Vagina (tissue), 2 donors: ENCODE measurements around the gene PAK1.

Experiments
- POLR2A ChIP-seq, 2 donors: fragments of 450-650 bp; IDR thresholded peaks; one replicate each; pipeline ENCODE4 v1.6.1; 2017; ENCODE audit warnings: antibody characterized with exemption in 2 of 2, mild to moderate bottlenecking in 2 of 2, moderate library complexity in 2 of 2
- TF ChIP-seq, protein P1 (sequence below), 3 experiments: fragments of 450-650 bp in 2 of 3; fragments of 200-600 bp in 1 of 3; sonication (generic) in 1 of 3; IDR thresholded peaks; one replicate each; pipeline ENCODE4 v1.5.1; 2017 to 2019; ENCODE audit warnings: antibody characterized with exemption in 3 of 3, mild to moderate bottlenecking in 2 of 3, moderate library complexity in 2 of 3

GRCh38 chr11:77397631-77398030, 76.3 kb downstream of the PAK1 start:
- TF ChIP-seq, protein P1, sequence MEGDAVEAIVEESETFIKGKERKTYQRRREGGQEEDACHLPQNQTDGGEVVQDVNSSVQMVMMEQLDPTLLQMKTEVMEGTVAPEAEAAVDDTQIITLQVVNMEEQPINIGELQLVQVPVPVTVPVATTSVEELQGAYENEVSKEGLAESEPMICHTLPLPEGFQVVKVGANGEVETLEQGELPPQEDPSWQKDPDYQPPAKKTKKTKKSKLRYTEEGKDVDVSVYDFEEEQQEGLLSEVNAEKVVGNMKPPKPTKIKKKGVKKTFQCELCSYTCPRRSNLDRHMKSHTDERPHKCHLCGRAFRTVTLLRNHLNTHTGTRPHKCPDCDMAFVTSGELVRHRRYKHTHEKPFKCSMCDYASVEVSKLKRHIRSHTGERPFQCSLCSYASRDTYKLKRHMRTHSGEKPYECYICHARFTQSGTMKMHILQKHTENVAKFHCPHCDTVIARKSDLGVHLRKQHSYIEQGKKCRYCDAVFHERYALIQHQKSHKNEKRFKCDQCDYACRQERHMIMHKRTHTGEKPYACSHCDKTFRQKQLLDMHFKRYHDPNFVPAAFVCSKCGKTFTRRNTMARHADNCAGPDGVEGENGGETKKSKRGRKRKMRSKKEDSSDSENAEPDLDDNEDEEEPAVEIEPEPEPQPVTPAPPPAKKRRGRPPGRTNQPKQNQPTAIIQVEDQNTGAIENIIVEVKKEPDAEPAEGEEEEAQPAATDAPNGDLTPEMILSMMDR (IDR thresholded peaks at IDR 0.05) = no peak
- TF ChIP-seq POLR2A (IDR thresholded peaks at IDR 0.05) = no peak
